PC-9 (cell line): ENCODE results near the gene FRMPD2. TPM values are rescaled to one million over a fixed set of nuclear protein-coding genes. Genes with fewer than 3 reads are reported as not detected.

Source experiments
- BruUV-seq: library from RNA; stranded (reverse); fragments of 400-500 nt; replicated peaks from 2 replicates; lab custom pipeline; 2021; lab: Mats Ljungman, UMichigan
- CTCF ChIA-PET: fragments of 300-600 bp; sonication (Branson Sonifier 250); formaldehyde crosslinking; loops from one replicate; lab custom pipeline; 2022; ENCODE audit warnings: antibody characterized with exemption; lab: Charles Lee
- POLR2A ChIA-PET: fragments of 300-600 bp; sonication (Branson Sonifier 250); formaldehyde crosslinking; loops from one replicate; lab custom pipeline; 2022; ENCODE audit warnings: antibody characterized with exemption; ENCODE audit not compliant: unreplicated experiment; lab: Charles Lee
- DNase-seq, 2 experiments: peaks; one replicate each; pipeline versions ENCODE4 v3.0.0 to v3.0.0-alpha.2; 2015 to 2022; ENCODE audit warnings: mixed read lengths in 1 of 2
- H2AFZ ChIP-seq: fragments of 200-600 bp; sonication (generic); 2 replicates; pipeline ENCODE4 v1.8.1; 2017; ENCODE audit warnings: antibody characterized with exemption
- H3F3A ChIP-seq: fragments of 200-600 bp; sonication (generic); 2 replicates; pipeline ENCODE4 v1.8.1; 2017; ENCODE audit warnings: antibody characterized with exemption, mild to moderate bottlenecking, low read depth; ENCODE audit not compliant: insufficient read depth
- H3K27ac ChIP-seq: fragments of 200-600 bp; sonication (generic); 2 replicates; pipeline ENCODE4 v1.6.1; 2016; ENCODE audit warnings: mixed run types
- H3K27me3 ChIP-seq: fragments of 200-600 bp; sonication (generic); 2 replicates; pipeline ENCODE4 v1.6.1; 2016; ENCODE audit warnings: low read depth, mixed run types; ENCODE audit not compliant: insufficient read depth
- H3K36me3 ChIP-seq: fragments of 200-600 bp; sonication (generic); 2 replicates; pipeline ENCODE4 v1.6.1; 2016; ENCODE audit warnings: low read depth, mixed run types
- H3K4me1 ChIP-seq: fragments of 200-600 bp; sonication (generic); replicated peaks from 2 replicates; pipeline ENCODE4 v1.6.1; 2016; ENCODE audit warnings: mixed run types; ENCODE audit not compliant: insufficient read depth
- H3K4me2 ChIP-seq: fragments of 200-600 bp; sonication (generic); 2 replicates; pipeline ENCODE4 v1.6.1; 2017; ENCODE audit warnings: mixed run types
- H3K4me3 ChIP-seq: fragments of 200-600 bp; sonication (generic); 2 replicates; pipeline ENCODE4 v1.6.1; 2016; ENCODE audit warnings: mixed run types
- H3K79me2 ChIP-seq: fragments of 200-600 bp; sonication (generic); 2 replicates; pipeline ENCODE4 v1.6.1; 2017; ENCODE audit warnings: low read depth, mixed run types
- H3K9me2 ChIP-seq: fragments of 200-600 bp; sonication (generic); 2 replicates; pipeline ENCODE4 v1.8.1; 2017; ENCODE audit warnings: mild to moderate bottlenecking; ENCODE audit not compliant: insufficient read depth
- H3K9me3 ChIP-seq: fragments of 200-600 bp; sonication (generic); 2 replicates; pipeline ENCODE4 v1.8.1; 2016; ENCODE audit warnings: low read depth; ENCODE audit not compliant: insufficient read depth
- H4K20me1 ChIP-seq: fragments of 200-600 bp; sonication (generic); 2 replicates; pipeline ENCODE4 v1.8.1; 2017; ENCODE audit not compliant: insufficient read depth
- EZH2 ChIP-seq: fragments of 200-600 bp; sonication (generic); IDR thresholded peaks from 2 replicates; pipeline ENCODE4 v1.8.0; 2017; ENCODE audit warnings: antibody characterized with exemption, low read depth
- intact Hi-C: fragments of 100-400 bp; cut with micrococcal nuclease; formaldehyde crosslinking; loops from one replicate; pipeline ENCODE4 v1.10.0; 2022; ENCODE audit not compliant: unreplicated experiment
- total RNA-seq: library from RNA; stranded (reverse); gene quantifications from 2 replicates; pipeline ENCODE4 v1.2.3, GENCODE V29; 2021
- TF ChIP-seq, protein P1 (sequence below): fragments of 200-600 bp; sonication (generic); conservative IDR thresholded peaks from 2 replicates; pipeline ENCODE4 v1.6.1; 2017; ENCODE audit warnings: mixed run types, antibody characterized with exemption, mild to moderate bottlenecking, moderate library complexity

Gene FRMPD2
- total RNA-seq, 1 experiment from 2014 or later: 2.4 TPM

DNA sequence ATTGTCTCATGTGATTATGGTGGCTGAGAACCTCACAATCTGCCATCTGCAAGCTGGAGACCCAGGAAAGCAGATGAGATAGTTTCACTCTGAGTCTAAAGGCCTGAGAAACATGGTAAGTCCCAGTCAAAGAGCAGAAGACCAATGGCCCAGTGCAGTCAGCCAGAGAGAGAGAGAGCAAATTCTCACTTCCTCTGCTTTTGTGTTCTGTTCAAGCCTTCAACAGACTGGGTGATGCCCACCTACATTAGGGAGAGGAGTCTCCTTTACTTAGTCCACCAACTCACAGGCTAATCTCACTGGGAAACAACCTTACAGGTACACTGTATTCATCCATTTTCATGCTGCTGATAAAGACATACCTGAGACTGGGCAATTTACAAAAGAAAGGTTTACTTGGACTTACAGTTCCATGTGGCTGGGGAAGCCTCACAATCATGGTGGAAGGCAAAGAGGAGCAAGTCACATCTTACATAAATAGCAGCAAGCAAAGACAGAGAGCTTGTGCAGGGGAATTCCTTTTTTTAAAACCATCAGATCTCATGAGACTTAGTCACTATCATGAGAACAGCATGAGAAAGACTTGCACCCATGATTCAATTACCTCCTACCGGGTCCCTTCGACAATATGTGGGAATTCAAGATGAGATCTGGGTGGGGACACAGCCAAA is 4.7 kb upstream of the FRMPD2 start:
- no peak for DNase-seq
- Histone ChIP-seq H3K4me1 (no peaks in the 10 kb centered on the region), H3K27ac (no peak overlapping the region), H3K9me2 (no peaks in the 10 kb centered on the region), H3F3A (no peaks in the 10 kb centered on the region), H2AFZ (no peak overlapping the region), H3K27me3 (peaks cover 10% of the 10 kb centered on the region; the same call in 1 of the 2 replicates), H3K4me3 (no peak overlapping the region), H4K20me1 (no peaks in the 10 kb centered on the region), H3K79me2 (no peaks in the 10 kb centered on the region), H3K4me2 (no peak overlapping the region), H3K36me3 (no peaks in the 10 kb centered on the region), H3K9me3 (peaks cover 6% of the 10 kb centered on the region; the same call in 1 of the 2 replicates)
- ChIA-PET CTCF (no interaction called here), POLR2A (no interaction called here)
- intact Hi-C loops: no loop called here
- TF ChIP-seq EZH2: no peak
- TF ChIP-seq, protein P1, sequence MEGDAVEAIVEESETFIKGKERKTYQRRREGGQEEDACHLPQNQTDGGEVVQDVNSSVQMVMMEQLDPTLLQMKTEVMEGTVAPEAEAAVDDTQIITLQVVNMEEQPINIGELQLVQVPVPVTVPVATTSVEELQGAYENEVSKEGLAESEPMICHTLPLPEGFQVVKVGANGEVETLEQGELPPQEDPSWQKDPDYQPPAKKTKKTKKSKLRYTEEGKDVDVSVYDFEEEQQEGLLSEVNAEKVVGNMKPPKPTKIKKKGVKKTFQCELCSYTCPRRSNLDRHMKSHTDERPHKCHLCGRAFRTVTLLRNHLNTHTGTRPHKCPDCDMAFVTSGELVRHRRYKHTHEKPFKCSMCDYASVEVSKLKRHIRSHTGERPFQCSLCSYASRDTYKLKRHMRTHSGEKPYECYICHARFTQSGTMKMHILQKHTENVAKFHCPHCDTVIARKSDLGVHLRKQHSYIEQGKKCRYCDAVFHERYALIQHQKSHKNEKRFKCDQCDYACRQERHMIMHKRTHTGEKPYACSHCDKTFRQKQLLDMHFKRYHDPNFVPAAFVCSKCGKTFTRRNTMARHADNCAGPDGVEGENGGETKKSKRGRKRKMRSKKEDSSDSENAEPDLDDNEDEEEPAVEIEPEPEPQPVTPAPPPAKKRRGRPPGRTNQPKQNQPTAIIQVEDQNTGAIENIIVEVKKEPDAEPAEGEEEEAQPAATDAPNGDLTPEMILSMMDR: no peak
- no TSS peak for BruUV-seq

DNA sequence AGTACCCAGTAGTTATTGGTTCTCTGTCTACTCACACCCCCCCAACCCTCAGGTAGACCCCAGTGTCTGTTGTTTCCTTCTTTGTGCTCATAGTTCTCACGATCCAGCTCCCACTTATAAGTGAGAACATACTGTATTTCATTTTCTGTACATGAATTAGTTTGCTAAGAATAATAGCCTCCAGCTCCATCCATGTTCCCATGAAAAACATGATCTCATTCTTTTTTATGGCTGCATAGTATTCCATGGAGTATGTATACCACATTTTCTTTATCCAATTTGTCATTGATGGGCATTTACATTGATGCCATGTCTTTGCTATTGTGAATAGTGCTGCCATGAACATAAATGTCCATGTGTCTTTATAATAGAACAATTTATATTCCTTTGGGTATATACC is 2.6 kb upstream of the FRMPD2 start:
- CTCF ChIA-PET: no interaction called here
- H3K9me2 ChIP-seq: no peaks in the 10 kb centered on the region
- DNase-seq: no peak
- peaks cover 3% of the 10 kb centered on the region; the same call in 1 of the 2 replicates for H3K9me3 ChIP-seq
- no peaks in the 10 kb centered on the region for H3K36me3 ChIP-seq
- BruUV-seq: no TSS peak
- H2AFZ ChIP-seq: no peak overlapping the region
- no peaks in the 10 kb centered on the region for H3F3A ChIP-seq
- no peak overlapping the region for H3K4me3 ChIP-seq
- peaks cover 10% of the 10 kb centered on the region; the same call in 1 of the 2 replicates for H3K27me3 ChIP-seq
- TF ChIP-seq, protein P1: no peak
- TF ChIP-seq EZH2: no peak
- no peaks in the 10 kb centered on the region for H3K4me1 ChIP-seq
- H4K20me1 ChIP-seq: no peaks in the 10 kb centered on the region
- POLR2A ChIA-PET: no interaction called here
- no peak overlapping the region for H3K4me2 ChIP-seq
- no peak overlapping the region for H3K27ac ChIP-seq
- intact Hi-C loops: no loop called here
- H3K79me2 ChIP-seq: no peaks in the 10 kb centered on the region

DNA sequence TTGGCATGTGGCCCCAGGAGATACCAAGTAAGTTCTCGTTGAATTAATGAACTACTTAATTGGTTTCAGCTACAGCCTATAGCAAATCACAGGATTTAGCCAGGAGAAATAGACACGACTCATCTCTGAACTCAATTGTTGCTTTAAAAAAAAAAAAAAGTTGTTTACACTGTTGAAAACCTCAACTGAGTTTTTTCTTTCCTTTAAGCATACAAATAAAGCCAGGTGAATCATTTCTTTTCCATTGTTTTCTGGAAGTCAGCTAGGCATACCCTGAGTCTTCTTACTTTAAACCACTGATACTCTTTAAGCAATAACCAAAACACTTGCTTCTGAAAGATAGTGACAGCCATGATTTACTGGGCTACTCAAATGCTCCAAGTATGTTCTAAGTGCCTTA is 755 bp downstream of the FRMPD2 start:
- Histone ChIP-seq H3F3A (no peaks in the 10 kb centered on the region), H3K9me3 (peaks cover 3% of the 10 kb centered on the region; the same call in 1 of the 2 replicates), H2AFZ (no peak overlapping the region), H3K4me1 (no peaks in the 10 kb centered on the region), H3K4me3 (no peak overlapping the region), H3K36me3 (no peaks in the 10 kb centered on the region), H3K9me2 (no peaks in the 10 kb centered on the region), H3K27ac (no peak overlapping the region), H4K20me1 (no peaks in the 10 kb centered on the region), H3K4me2 (no peak overlapping the region), H3K27me3 (peaks cover 10% of the 10 kb centered on the region; the same call in 1 of the 2 replicates), H3K79me2 (no peaks in the 10 kb centered on the region)
- TF ChIP-seq, protein P1: no peak
- no peak for TF ChIP-seq EZH2
- DNase-seq: peak in 1 of 2 experiments; percentile 47
- POLR2A ChIA-PET: no interaction called here
- BruUV-seq: no TSS peak
- intact Hi-C loops: no loop called here
- CTCF ChIA-PET: no interaction called here
